Muscle of arm (tissue), 12 donors: ENCODE results near the gene TMEM82. TPM values are rescaled to one million over a fixed set of nuclear protein-coding genes. Genes with fewer than 3 reads are reported as not detected.

ENCODE experiments used
- DNase-seq: peaks from one replicate; pipeline ENCODE4 v3.0.0-alpha.2; 2013
- polyA plus RNA-seq, 12 donors: library from polyadenylated mRNA; unstranded; fragments of 120-200 nt; gene quantifications; one replicate each; pipeline ENCODE4 v1.2.1, GENCODE V29; 2013; ENCODE audit not compliant: insufficient read length in 12 of 12

Gene TMEM82
- polyA plus RNA-seq, 12 donors, result not detected

GRCh38 chr1:15785683-15786082, 43.4 kb downstream of the TMEM82 start:
- DNase-seq, result no peak

GRCh38 chr1:15786581-15786980, 44.3 kb downstream of the TMEM82 start:
- no peak for DNase-seq

GRCh38 chr1:15788624-15789301, 46.5 kb downstream of the TMEM82 start:
- DNase-seq, result no peak

GRCh38 chr1:15796086-15796462, 53.8 kb downstream of the TMEM82 start:
- no peak for DNase-seq

Other genes with a start within 250 kb of the TMEM82 start
- 10 to 100 TPM in 11 of 12 donors, not detected in 1; 13.2 to 20.0 (median 17.6) TPM for gene CASP9, start 218.3 kb upstream of the TMEM82 start, polyA plus RNA-seq
- 10 to 100 TPM in 11 of 12 donors, not detected in 1; 12.2 to 20.4 (median 16.6) TPM for gene DNAJC16, start 215.7 kb upstream of the TMEM82 start, polyA plus RNA-seq
- gene AGMAT, start 157.4 kb upstream of the TMEM82 start, polyA plus RNA-seq, result 1 to 10 TPM in 11 of 12 donors, not detected in 1; 1.2 to 5.6 (median 3.9) TPM
- gene DDI2, start 125.0 kb upstream of the TMEM82 start, polyA plus RNA-seq, result 10 to 100 TPM in 11 of 12 donors, not detected in 1; 19.6 to 27.3 (median 25.7) TPM
- gene PLEKHM2, start 58.2 kb upstream of the TMEM82 start, polyA plus RNA-seq, result 10 to 100 TPM in 11 of 12 donors, not detected in 1; 36.4 to 62.2 (median 50.9) TPM
- gene SLC25A34, start 6.2 kb upstream of the TMEM82 start, polyA plus RNA-seq, result 1 to 10 TPM in 10 of 12 donors, not detected in 2; 2.8 to 7.8 (median 4.4) TPM
- gene FBLIM1, start 16.3 kb downstream of the TMEM82 start, polyA plus RNA-seq, result 10 to 100 TPM in 11 of 12 donors, not detected in 1; 14.3 to 85.7 (median 31.6) TPM
- 1 to 10 TPM in 5 of 12 donors, under 1 TPM in 5, not detected in 2; 0.31 to 1.9 (median 1.1) TPM for gene UQCRHL, start 65.2 kb downstream of the TMEM82 start, polyA plus RNA-seq
- gene SPEN, start 105.2 kb downstream of the TMEM82 start, polyA plus RNA-seq, result 10 to 100 TPM in 11 of 12 donors, not detected in 1; 31.7 to 75.5 (median 34.6) TPM
- gene ZBTB17, start 233.6 kb downstream of the TMEM82 start, polyA plus RNA-seq, result 10 to 100 TPM in 11 of 12 donors, not detected in 1; 17.9 to 32.1 (median 22.4) TPM